ENCODE data around the gene ZGPAT.

Gene ZGPAT

DNA sequence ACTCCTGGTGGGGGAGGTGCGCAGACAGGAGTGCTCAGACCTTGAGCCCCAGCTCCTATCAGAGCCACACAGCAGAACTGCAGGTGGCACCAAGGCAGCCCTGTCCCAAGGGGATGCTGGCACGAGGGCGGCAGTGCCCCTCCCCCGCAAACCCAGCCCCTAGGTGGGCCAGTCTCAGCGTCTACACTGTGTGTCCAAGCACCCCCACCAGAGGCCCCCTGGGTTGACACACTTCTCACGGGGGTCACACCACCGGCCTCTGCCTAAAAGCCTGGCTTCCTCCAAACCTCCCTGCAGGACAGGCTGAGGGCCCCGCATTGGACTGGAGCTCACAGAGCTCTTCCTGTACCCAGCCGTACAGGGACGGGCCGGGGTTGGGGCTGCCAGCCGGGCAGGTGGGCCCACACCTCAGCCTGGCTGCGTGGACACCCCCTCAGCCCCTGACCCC, 39.8 kb downstream of the ZGPAT start:
- DNase-seq = peak; percentile 74

DNA sequence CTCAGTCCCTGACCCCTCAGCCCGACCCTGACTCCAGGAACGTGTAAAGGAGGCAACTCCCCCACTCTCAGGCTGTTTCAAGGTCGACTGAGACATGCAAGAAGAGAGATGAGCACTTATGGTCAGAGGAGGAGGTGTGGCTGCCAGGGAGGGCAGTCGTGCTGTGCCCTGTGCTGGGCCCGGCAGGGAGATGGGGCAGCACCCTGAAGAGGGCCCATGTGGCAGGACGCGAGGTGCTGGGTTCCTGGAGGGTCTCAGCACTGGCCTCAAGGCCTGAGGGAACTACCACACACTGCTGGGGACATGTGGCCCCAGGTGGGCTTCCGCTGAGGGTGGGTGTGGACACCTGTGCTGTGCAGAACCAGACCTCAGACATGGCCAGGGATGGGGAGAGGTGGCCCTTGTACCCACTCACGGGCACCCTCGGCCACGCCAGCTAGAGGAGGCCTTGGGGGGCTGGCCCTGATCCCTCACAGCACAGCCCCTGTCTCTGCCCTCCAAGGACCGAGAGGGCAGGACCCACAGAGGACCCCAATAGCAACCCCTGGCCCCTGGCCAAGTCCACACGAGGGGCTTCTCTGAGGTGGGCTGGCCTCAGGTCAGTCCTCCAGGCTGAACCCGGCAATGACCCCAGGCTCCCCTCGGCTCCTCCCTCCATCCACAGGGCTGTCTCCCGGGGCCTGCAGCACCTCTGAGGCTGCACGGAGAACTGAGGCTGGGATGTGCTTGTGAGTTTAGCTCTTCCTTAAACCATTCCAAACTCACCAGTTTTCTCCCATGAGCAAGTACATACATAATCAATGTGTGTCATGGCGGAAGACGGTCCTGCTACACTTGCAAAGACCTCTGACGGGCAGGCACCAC, 40.5 kb downstream of the ZGPAT start:
- peak; percentile 42 for DNase-seq

DNA sequence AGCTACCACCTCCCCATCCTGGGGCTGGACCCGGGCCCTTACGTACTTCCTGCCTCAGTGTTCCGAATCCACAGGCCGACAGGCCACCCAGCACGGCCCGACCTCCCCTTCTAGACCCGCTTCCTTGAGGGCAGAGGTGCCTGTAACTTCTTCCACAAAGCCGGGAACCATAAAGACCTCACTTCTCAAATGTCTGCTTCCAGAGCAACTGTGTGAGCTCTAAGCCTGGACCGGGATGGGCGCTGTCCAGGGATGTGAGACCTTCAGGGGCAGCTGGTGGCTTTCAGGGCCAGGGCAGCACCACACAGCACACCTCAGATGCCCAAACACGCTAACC, 41.1 kb downstream of the ZGPAT start:
- DNase-seq = peak; percentile 56

DNA sequence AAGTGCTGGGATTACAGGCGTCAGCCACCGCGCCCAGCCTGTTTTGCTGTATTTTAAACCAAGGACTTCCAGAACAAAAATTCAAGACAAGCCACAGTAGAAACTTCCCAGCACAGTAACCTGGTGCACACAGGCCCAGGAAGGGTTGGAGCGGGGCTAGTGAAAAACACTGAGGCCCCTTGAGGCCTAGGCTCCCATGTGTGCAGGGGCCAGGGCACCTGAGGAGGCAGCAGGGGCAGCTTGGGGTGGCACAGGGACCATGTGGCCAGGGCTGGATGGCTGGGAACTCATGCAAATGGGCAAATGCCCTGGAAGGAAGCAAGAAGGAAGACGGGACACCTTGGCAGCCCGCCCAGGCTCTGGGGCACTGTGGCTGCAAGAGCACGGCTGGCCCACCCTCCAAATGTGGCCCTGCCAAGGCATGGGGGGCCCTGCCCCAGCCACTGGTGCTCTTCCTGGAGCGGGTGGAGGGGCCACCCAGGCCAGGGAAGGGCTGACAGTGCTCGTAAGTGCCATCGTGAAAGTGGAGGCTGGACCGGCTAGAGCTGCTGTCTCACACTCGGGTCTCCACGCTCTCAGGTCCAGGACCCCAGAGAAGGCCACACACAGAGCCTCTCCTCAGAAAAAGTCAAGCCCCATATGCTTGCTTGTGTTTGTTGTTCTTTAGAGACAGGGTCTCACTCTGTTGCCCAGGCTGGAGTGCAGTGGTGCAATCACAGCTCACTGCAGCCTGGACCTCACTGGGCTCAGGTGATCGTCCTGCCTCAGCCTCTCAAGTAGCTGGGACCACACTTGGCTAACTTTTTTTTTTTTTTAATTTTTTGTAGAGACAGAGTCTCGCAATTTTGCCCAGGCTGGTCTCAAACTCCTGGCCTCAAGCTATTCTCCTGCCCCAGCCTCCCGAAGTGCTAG, 42.0 kb downstream of the ZGPAT start:
- DNase-seq = peak; percentile 47

DNA sequence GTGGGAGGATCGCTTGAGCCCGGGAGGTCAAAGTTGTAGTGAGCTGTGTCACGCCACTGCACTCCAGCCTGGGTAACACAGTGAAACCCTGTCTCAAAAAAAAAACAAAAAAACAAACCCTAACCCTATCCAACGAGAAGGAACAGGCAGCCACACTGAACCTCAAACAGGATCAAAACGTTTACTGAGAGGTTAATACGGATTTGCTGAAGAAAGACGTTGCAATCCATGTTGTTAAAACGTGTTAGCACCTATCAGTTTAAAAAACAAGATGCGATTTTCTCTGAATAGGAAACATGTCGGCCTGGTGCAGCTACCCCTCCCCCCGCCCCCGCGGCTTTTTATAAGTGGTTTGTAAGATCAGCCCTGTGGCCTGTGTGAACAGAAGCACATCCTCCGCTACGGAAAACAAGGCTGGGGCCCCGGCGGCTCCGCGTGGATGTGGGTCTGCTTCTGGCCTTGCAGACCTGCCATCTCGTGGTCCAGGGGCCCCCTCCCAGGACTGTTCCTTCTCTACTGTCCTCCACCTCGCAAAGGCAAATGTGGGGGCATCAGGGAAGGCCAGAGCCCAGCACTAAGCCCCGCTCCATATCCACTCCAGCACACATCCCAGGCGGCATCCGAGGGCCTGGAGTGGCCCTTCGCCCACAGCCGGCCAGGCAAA, 43.1 kb downstream of the ZGPAT start:
- no peak for DNase-seq

DNA sequence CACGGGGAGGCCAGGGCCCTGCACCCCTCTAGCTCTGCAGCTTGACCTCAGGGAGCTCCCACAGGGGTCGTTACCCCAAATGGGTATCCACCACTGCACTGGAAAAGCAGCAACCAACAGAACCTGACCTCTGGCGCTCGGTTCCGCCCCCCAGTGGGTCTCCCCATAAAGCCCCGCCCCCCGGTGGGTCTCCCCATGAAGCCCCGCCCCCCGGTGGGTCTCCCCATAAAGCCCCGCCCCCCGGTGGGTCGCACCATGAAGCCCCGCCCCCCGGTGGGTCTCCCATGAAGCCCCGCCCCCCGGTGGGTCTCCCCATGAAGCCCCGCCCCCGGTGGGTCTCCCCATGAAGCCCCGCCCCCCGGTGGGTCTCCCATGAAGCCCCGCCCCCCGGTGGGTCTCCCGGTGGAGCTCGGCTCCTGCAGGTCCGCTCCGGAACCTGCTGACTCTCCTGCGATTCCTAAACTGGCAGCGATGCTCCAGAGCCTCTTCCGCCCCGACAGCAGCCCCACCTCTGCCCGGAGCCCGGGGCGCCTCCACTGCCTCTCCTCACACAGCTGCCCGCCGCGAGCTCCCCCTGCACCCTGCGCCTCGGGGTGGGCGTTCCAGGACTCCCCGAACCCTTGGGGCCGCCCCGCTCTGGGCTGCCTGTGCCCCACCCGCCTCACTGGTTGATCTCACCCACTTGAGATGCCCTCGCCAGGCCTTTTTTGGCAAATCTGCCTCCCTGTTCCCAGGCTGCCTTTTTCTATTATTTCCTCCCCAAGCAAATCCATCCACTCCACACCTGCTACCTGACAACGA, 43.8 kb downstream of the ZGPAT start:
- DNase-seq = peak; percentile 71

- peak; percentile 49 for DNase-seq
Measured at GRCh38 chr20:63752411-63753101, 44.7 kb downstream of the ZGPAT start.

DNA sequence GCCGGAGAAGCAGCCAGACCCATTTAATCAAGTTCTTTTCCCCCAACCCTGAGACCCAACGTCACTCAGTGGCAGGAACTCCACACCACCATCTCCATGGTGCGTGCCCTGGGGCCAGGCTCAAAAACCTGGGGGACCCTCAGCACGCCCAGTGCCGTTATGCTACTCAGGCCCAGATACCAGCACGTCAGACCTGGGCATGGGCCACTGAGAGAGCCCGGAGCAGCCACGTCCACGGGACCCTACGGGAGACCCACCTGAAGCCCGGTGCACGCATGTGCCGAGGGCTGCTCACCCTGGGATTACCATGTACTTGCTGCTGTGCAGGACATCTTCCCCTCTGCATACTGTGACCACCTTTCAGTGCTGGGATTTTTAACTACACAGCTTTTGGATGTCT, 45.5 kb downstream of the ZGPAT start:
- DNase-seq = no peak

GRCh38 chr20:63754008-63754407, 46.2 kb downstream of the ZGPAT start:
- no peak for DNase-seq

DNA sequence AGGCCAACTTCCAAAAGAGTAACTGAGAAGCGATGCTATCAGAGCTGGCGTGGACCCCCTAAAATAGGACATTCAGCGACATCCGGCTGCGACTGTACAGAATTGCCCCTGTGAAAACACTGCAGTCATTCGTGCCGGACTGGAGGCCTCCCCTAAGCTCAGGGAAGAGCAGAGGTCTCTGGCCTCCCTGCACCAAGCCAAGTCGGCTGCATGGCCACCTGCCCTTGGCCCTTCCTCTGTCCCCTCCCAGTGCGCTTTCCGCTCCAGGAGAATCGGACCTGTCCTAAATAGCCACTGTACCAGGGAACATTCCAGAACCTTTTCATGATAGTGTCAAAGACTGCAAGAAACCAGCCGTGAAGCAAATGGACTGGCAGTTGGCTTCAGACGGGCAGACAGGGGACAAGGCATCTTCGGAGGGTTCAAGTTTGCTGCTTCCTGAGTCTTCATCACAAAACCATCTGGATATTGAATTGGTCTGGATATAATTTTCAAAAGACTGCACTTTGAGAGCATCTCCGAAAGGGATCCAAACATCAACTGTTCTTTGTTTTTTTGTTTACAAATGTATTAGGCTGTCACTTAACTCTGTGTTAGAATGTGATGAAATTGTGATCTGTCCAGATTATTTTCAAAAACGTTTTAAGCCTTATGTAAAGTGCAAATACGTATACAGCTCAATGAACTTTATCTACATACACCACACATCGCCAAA, 48.3 kb downstream of the ZGPAT start:
- no peak for DNase-seq

DNA sequence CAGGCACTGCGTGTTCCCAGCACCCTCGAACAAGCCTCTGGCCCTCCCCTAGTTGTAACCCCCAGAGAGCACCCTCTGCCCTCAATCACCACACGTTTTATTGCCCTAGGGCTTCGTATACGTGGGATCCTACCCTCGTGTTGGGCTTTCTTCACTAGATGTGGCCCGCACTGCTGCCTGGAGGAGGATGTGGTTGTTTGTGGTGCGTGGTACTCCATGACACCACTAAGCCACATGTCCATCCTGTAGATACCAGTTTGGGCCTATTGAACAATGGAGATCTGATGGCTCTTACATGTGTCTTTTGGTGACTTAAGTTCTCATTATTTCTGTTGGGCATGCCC, 48.8 kb downstream of the ZGPAT start:
- DNase-seq = no peak

- no peak for DNase-seq
Measured at GRCh38 chr20:63758152-63758551, 50.3 kb downstream of the ZGPAT start.

DNA sequence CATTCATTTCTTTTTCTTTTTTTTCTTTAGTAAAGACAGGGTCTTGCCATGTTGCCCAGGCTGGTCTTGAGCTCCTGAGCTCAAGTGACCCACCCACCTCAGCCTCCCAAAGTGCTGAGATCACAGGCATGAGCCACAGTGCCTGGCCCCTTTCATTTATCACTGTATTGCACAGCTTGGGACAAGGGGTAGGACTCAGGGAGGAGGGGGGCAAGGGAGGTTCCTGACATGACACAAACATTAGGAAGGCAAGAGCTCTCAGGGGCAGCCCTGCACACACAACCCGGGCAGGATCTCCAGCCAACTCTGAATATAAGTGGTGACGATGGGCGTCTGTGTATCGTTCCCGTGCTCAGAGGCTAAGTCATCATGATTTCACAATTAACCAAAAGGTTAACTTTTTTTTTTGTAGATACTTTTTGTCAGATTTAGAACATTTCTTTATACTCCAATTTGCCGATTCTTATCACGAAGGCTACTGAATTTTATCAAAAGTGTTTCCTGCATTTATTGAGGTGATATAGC, 51.6 kb downstream of the ZGPAT start:
- DNase-seq = no peak

GRCh38 chr20:63765082-63765873, 57.4 kb downstream of the ZGPAT start:
- DNase-seq = no peak

DNA sequence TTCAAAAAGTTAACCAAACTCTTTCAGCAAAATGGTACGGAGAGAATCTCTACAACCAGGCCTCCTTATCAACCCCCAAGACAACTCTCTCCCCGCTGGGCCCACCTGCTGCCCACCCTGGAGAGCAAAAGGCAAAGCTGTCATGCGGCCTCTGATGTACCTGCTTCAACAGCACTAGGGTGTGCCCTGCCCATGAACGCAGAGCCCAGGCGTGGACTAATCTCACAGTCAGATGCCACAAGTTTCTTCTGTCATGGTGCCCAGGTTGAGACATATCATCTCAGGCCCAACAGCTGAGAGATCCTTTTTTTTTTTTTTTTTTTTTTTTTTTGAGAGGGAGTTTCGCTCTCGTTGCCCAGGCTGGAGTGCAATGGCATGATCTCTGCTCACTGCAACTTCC, 58.1 kb downstream of the ZGPAT start:
- no peak for DNase-seq

GRCh38 chr20:63766695-63767426, 59.0 kb downstream of the ZGPAT start:
- DNase-seq = no peak

GRCh38 chr20:63767456-63767855, 59.6 kb downstream of the ZGPAT start:
- peak; percentile 28 for DNase-seq

DNA sequence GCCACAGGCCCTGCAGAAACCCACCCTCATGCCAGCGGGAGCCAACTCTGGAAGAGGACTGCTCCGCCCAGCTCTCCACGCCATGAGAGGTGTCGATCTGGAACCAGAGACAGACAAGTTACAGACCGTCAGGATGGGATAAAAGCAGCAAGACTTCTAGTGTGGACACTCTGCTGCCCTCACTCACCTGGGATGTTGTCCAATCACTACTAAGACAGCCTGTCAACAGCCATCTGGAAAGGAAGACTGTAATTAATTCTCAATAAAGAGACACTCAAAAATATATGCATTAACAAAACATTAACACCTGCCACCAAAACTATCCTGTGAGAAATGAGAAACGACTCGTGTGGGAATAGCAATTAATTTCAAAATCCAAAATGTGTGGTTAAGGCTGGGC, 60.0 kb downstream of the ZGPAT start:
- DNase-seq = no peak
